ENCODE measurements around the gene PACRG.

- TF ChIP-seq, protein P1, sequence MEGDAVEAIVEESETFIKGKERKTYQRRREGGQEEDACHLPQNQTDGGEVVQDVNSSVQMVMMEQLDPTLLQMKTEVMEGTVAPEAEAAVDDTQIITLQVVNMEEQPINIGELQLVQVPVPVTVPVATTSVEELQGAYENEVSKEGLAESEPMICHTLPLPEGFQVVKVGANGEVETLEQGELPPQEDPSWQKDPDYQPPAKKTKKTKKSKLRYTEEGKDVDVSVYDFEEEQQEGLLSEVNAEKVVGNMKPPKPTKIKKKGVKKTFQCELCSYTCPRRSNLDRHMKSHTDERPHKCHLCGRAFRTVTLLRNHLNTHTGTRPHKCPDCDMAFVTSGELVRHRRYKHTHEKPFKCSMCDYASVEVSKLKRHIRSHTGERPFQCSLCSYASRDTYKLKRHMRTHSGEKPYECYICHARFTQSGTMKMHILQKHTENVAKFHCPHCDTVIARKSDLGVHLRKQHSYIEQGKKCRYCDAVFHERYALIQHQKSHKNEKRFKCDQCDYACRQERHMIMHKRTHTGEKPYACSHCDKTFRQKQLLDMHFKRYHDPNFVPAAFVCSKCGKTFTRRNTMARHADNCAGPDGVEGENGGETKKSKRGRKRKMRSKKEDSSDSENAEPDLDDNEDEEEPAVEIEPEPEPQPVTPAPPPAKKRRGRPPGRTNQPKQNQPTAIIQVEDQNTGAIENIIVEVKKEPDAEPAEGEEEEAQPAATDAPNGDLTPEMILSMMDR (IDR thresholded peaks at IDR 0.05): no peak
- no peak for TF ChIP-seq POLR2A (IDR thresholded peaks at IDR 0.05)
Observed at GRCh38 chr6:163354761-163355425, 627.1 kb downstream of the PACRG start.

Measured in testis (tissue), 2 donors.